ENCODE data around the gene LCE6A.

Gene LCE6A, protein sequence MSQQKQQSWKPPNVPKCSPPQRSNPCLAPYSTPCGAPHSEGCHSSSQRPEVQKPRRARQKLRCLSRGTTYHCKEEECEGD

DNA sequence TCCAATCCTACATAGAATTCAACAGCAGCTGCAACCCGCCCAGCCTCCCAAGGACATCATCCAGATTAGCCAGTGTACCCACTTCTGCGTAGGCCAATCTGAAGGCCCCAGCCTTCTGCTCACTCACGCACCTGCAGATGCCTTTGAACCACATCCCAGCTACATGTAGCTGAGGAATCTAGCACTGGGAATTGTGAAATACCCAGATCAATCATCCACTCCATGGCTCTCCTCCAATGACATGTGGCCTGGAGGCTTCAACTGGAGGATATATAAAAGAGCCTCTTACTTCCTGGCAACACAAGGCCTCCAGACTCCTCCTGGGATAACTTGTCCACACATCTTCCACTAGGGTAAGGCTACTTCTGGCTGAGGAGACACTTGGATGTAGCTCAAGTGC lies at the start of gene LCE6A:
LCE6A (plus strand) TSS at position 301 of the 400 bp plus-strand sequence. CDS start 665 bp downstream, outside the sequence.
- no peak for DNase-seq

DNA sequence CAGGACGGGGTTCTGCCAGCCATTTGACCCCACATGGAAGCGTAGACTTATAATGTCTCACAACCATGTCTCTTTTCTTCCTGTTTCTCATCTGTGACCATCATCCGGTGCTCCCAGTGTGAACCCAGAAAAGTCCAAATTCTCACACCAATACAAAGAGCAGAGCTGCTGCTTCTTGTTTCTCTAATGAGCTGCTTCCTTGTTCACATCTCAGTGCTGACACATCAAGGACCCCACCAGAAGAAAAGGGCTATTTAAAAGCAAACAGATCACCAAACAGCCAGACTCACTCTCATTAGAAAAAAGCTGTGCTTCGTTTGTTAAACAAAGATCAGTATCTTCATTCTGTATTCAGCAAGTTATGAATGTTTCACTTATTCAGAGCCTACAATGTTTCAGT lies 47.0 kb upstream of the LCE6A start:
- no peak for DNase-seq

DNA sequence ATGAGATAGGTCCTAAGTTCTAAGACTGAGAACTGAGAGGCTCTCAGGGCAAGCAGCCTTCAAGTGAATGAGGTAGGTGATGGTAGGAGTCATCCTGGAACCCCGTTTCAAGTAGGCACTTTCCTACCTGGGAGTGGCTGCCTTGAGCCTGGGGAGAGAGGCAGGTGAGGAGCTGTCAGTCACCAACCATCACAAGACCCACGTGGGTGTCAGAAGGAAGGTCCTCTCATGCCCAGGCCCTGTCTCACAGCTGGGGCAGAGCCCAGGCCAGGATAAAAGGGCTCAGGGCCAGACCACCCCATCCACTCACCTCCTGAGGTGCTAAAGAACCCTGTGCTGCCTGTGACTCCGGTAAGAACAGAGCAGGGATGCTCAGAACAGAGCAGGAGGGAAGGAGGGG lies 46.2 kb upstream of the LCE6A start, which contains the start of gene LCE1D:
LCE1D (plus strand) TSS at position 301 of the 400 bp plus-strand sequence. CDS start 1,074 bp downstream, outside the sequence.
- DNase-seq, result no peak

DNA sequence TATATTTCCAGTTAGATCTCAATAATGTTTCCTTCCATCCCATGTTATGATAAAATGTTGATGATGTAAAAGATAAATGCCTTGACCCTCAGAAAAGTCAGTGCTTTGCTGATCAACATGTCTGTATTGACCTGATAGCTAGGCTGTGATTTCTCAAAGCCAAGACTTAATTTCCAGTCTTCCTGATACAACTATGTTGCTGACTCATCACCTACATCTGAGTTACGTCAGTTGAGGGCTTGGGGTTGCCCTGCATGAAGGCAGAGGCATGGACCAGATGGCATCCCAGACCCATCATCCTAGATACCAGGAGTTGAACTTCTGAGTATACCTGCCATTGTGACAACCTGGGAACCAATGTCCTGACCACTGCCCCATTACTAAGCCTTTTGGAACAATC lies 41.3 kb upstream of the LCE6A start:
- DNase-seq, result no peak

DNA sequence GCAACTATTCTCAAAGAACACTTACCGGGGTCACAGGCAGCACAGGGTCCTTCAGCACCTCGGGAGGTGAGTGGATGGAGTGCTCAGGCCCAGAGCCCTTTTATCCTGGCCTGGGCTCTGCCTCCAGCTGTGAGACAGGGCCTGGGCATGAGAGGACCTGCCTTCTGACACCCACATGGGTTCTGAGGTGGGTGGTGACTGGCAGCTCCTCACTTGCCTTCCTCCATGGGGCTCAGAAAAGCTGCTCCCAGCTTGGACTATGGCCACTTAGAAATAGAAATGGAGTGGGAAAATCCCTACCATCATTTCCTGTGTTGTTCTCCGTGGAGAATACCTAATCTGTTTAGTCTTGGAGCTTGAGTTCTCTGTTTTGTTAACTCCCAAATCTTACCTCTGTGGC lies 36.1 kb upstream of the LCE6A start, which contains the start of gene LCE1C:
LCE1C (minus strand) TSS at position 76 of the 400 bp plus-strand sequence. CDS start 1,173 bp downstream, outside the sequence.
- DNase-seq, result no peak

DNA sequence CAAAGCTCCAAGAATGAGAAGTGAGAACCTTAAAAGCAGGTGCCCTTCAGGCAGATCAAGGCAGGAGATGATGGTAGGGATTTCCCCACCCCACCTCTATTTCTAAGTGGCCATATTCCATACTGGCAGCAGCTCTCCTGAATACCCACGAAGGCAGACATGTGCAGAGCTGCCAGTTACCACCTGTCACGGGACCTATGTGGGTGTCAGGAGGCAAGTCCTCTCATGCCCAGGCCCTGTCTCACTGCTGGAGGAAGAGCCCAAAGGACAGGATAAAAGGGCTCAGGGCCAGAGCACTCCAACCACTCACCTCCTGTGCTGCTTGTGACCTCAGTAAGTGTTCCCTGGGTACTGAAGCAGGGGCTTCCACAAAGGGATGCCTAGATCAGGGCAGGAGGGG lies 31.6 kb upstream of the LCE6A start:
- no peak for DNase-seq

DNA sequence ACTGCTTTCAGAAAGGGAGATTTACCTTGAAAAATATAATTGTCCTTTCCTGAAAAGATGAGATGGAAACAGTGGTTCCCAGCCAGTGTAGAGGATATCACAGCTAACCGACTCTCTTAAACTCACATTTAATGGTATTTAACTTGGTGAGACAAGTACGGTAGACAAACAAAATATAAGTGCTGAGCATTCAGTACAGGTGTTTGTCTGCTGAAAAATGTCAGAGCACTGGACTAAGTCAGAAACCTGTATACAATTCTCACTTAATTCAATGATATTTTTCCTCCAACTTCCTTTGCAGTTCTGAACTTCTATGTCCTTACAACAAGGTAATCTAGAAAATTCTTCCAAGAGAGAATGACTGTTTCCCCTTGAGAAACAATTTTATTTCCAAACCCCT lies 31.0 kb upstream of the LCE6A start, which contains the start of gene LCE1B:
LCE1B (plus strand) TSS at position 301 of the 400 bp plus-strand sequence. CDS start 476 bp downstream, outside the sequence.
- no peak for DNase-seq

DNA sequence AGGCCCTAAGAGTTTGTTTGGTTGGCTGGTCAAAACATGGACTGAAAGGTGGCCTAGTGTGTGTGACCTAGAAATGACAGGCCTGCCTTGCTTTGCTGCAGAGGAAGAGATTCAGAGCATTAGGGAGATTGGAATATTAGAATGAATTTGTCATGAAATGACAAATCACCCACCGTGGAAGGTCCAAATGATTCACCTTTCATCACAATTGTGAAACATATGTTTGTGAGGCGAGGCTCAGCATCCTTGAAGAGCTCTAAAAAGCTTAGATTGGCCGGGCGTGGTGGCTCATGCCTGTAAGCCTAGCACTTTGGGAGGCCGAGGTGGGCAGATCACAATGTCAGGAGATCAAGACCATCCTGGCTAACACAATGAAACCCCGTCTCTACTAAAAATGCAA lies 25.3 kb upstream of the LCE6A start:
- DNase-seq, result no peak

DNA sequence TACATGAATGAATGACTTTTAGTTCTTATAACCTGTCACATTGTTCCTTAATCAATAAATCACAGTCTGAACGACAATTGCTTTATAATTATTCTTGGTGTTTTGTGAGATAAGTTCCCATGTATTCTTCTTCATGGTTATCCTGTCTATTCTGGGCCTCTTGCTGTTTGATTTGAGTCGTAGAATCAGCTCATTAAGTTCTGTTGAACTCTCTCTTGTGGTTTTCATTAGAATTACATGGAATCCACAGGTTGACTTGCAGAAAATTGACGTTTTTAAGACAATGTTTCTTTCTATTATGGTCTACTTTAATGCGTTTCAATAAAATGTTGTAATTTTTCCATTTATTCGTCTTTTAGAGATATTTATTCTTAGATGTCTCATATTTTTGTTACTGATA lies 19.4 kb upstream of the LCE6A start:
- DNase-seq, result no peak

DNA sequence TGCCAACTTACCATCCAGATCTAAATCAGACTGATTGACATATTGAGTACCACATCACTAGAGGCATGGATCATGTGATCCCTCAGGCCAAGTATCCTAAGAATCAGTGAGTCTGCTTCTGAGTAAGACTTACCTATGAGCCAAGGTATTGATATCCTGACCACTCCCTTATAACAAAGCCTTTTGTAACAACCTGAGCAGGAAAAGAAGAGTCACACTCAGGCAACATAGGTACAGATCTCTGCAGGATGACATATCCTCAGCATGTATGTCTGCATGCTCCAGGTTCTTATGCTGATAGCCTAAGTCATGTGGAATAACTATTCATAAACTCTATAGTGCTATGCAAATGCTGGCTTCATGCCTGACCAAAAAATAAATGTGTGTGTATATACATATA lies 17.7 kb upstream of the LCE6A start:
- DNase-seq, result no peak

DNA sequence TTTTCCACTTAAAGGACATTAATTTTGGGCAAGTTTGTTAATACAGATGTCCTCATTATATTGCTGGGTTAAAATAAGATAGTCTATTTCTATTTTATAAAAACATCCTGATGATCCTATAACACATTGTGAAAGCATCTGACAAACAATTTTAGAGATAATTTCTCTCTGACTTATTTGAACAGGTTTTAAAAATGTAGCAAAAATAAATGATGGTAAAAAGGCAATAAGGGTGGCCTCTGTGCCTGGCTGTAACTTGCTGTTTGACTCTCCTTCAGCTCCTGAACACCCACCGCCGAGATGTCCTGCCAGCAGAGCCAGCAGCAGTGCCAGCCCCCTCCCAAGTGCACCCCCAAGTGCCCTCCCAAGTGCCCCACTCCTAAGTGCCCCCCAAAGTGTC lies 15.5 kb upstream of the LCE6A start, which contains the start of gene LCE1A:
LCE1A (plus strand) TSS at position 301 of the 400 bp plus-strand sequence; CDS start at position 301, 0 bp downstream.
- DNase-seq, result no peak

DNA sequence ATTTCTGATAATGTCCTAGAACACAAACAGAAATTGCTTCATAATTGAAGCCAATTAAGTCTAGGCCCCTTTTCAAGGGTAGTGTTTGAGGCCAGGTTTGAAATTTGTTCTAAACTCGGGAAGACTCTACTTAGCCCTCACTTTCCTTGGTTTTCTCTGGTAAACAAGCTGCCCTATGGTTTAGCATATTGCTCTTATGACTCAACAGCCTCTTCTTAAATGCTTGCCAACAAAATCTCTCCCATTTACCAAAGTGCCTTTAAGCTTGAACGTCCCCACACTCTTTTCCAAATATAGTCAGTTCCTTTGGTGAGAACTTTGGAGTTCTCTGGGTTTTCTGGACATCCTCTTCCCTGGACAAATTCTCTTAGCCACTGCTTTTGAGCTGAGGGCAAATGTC lies 5.8 kb upstream of the LCE6A start:
- DNase-seq, result no peak

DNA sequence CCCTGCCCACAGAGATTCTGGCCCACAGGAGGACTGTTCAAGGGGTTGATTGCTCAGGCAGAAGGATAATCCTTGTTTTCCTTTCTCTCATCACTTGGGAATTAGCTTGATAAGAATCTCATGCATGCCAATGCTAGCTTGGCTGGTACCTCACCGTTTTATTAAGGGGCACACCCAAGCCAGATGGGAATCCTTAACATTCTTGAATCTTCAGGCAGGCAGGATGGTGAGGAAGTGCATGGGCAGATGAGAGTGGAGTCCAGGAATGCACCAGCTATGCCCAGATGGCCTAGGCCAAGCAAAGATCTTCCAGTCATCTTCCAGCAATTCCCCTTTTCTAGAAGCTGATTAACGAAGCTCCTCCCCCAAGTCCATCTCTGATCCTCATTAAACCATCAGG lies 13.0 kb downstream of the LCE6A start:
- DNase-seq, result no peak

DNA sequence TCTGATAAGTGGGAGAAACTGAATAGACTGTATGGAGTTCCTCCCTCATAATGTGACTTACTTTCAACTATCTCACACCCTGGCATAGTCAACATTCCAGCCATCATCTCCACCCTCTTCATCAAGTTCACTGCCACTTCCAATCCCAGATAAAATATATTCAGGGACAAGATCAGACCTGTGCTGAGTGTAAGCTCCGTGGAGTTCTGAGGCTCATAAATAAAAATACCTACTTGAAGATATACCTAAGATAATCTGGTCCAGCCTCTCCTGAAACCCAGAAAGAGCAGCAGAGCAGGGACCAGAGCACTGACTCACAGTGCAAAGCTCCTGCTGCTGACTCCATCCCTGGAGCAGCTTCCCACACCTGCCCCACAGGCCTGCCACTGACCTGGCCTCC lies 15.4 kb downstream of the LCE6A start:
- DNase-seq, result no peak

DNA sequence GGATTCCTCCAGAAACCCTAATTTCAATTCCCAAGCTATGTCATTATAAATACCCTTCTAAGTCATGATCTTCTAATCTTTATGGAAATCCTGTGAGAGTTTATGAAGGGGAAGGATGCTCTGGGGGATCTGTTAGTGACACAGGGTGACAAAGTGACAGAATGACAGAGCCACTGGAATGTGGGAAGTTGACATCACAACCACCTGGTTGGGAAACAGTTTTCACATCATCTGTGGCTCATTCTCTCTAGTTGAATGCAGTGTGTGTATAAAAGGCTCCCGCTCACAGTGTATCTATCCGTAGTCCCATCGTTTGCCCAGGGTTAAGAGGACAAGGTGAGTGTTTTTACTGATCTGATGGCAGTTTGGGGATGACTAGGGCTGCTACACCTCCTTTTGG lies 17.0 kb downstream of the LCE6A start, which contains the start of gene LCE7A:
LCE7A (plus strand) TSS at position 301 of the 400 bp plus-strand sequence. CDS start 702 bp downstream, outside the sequence.
- DNase-seq, result no peak

DNA sequence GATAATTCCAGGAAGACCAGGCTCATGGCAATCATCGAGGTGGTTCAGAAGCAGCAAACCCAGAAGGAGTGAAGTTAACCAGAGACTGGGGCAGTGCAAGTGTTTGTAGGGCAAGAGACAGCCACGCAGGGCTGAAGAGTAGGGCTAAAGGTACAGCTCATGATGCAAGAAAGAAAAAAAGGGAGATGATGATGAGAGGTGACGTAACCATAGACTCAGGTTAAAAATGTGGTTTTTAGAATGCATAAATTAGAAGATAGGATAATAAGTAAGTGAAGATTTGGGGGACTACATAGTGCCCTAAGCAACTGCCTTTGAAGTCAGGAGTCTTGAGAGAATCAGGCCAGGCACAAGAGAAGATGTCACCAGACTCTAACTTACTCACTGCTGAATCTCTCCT lies 17.5 kb downstream of the LCE6A start:
- no peak for DNase-seq

DNA sequence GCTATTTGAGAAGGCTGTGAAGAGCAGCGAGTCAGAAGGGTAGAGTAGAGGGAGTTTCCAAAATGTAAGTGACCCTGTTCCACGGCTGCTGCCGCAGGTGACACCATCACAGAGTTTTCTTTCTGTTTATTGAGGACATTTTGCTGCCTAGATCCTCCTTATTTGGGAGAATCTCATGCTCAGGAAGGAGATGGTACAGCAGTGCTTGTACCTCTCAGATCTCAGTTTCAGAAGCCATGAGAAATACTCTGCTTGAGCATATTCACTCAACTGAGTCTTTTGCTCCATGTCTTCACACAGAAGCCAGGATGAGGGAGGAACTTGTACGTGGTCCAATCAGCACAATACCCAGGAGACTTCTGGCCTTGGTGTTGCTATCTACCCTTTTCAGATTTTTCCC lies 18.7 kb downstream of the LCE6A start:
- no peak for DNase-seq

DNA sequence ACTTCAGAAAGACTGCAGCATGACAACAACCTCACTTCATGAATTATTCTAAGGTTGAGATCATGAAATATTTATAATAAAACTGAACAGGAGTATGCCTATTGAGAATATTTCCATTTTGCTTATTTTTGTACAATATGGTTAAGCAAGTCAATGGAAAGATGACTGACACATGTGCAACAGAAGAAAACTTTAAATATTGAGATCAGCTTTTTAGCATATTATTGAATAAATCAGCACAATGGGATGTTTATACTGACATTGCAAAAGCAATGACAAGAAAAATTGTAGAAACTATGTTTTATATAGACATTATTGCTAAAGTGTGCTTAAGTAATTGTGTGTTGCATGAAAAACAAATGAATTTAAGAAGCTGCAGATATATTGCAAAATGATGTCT lies 21.8 kb downstream of the LCE6A start:
- DNase-seq, result no peak

DNA sequence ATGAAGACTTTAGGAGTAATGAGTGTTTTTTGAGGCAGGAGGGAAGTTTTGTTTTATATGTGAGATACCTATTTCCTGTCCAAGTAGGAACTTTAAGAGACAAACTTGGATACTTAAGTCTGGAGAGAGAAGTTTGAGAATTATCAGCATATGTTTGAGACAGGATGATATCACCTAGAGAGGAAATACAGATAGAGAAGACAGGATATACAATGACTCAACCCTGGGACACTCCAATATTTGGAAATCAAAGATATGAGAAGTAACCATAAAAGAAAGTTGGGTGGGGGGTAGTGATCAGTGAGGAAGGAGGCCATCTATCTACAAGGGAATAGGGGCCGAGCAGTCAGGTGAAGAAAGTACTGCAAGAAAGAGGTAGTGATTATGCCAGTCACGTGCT lies 23.7 kb downstream of the LCE6A start:
- no peak for DNase-seq

DNA sequence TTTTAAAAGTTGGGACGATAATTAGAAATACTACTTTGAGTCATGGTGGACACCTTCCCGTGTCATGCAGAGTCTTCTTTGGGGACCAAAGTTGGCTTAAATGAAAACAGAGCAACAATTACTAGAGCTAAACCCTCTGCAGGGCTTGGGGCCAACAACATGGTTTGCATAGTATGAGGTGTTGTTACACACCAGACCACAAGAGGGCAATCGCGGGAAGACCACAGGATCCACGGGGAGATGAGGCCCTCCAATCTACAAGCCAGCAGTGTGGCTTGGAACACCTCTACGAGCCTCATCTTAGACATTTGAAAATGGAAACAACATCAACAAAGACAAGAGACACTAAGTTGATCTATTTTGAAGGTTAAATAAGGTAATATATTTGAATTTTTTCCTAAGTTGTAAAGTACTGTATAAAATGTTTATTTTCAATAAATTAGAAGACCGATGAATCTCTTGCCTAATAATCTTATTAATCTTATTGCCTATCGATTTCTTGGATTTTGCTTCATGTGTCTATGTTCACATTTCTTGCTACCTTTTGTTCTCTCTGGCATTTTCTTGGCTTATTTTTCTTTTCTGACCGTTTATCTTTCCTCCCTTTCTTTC lies 27.3 kb downstream of the LCE6A start:
- peak; percentile 68 for DNase-seq

DNA sequence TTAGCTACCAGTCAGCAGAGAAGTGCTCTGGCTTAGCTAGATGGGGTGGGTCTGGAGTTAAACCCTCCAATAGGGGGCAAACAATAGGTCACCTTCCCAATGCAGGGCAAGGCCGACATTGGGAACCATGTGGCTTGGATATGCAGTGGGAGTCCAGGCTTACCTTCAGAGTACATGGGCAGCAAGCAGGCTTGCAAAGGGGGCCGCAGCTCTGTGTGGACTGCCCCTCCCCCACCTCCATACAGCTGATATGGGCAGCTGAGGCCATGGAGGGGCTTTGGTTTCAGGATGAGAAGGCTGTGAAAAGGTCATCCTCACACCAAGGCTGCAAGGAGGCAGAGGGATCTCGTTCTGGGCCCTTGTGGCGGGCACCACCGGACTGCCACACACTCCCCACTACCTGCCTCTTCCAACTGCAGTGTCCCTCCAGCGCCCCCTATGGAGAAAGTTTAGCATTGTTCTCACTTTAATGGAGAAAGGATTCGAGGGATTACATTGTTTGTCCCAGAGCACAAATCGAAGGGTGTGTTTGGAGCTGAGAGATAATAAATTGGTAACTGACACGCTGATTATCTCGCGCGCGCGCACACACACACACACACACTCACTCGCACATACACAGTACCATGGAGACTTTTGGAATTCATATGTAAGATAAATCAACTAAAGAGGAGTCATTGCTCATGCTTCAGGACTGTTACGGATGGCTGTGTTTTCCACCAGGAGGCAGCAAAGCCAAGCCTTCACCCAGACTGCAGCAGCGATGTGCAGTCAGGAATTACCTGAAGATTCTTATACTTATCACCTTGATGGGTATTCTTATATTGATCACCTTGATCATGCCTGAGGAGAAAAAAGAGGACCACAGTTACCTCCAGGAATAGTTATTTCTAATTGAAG lies 28.4 kb downstream of the LCE6A start:
- DNase-seq, result no peak

DNA sequence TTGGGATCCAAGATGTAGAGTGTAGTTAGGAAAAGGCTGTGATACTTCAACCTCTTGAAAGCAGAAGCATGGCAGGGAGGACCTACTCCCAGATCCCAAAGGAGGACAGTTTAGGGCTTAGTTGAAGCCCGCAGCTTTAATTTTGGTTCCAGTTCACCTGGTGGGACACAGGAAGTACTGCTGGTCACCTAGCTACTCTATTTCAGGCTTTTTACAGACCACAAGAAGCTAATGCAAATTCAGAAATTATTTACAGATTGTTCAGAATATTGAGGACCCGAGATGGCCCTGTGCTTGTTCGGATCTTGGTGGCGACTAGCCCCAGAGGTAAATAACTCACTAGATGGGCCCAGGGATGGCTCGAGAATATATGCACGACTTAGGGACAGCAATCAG lies 29.1 kb downstream of the LCE6A start:
- no peak for DNase-seq

DNA sequence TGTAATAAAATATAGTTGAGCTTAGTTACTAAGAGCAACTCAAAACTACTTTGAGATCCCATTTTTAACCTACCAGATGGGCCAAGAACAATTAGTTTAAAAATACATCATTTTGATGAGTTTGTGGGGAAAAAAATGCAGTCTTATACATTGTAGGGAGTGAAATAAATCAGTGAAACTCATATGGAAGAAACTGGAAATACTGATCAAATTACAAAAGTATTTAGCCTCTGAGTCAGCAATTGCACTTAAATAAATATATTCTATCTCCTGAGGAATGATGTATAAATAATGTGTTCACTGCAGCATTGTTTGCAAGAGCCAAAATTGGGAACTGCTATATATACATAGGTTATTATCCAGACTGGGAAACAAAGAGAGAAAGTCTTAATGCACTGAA lies 30.8 kb downstream of the LCE6A start:
- no peak for DNase-seq

DNA sequence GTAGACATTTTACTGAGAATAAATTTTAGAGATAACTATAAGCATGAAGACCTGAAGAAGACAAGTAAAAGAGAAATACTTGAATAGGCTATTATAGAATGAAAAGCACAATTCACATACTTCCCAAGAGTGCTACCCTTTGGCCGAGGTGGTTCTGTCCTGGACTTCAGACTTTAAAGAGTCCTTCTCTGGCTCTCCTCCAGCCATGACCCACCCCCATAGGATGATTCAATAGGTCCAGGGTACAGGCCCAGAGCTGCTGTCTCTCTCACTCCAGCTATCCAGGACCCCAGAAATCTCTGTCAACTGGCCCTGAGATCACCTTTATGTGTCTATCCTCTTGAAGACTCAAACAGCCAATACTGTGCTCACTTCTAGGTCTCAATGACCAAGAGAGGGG lies 34.2 kb downstream of the LCE6A start:
- no peak for DNase-seq
